H1 (cell line): ENCODE measurements around the gene BIRC2. TPM values are rescaled to one million over a fixed set of nuclear protein-coding genes. Genes with fewer than 3 reads are reported as not detected.

Experiments used
- CTCF ChIA-PET: fragments of 300-600 bp; sonication (Branson Sonifier 250); formaldehyde crosslinking; loops from one replicate; lab custom pipeline; 2021; ENCODE audit not compliant: partially characterized antibody; lab: Charles Lee
- POLR2A ChIA-PET: fragments of 300-600 bp; sonication (Branson Sonifier 250); formaldehyde crosslinking; loops from one replicate; lab custom pipeline; 2021; ENCODE audit warnings: inconsistent platforms; ENCODE audit not compliant: partially characterized antibody; lab: Charles Lee
- DNase-seq, 2 experiments: peaks; one replicate each; pipeline versions ENCODE4 v3.0.0 to v3.0.0-alpha.2; 2010 to 2022; ENCODE audit warnings: low spot score in 2 of 2, low read depth in 1 of 2, mixed read lengths in 1 of 2
- FAIRE-seq: peaks from 2 replicates; lab custom pipeline; 2011; peaks lifted over from hg19 to GRCh38; lab: Jason Lieb, UNC
- H2AFZ ChIP-seq: 2 replicates; pipeline ENCODE4 v1.8.1; 2012; ENCODE audit warnings: low read length, inconsistent platforms
- H2AK5ac ChIP-seq: 2 replicates; pipeline ENCODE4 v1.6.1; 2013; ENCODE audit warnings: low read depth, low read length
- H2BK120ac ChIP-seq: replicated peaks from 2 replicates; pipeline ENCODE3; 2013; ENCODE audit warnings: low read depth, low read length, inconsistent platforms
- H2BK12ac ChIP-seq: 2 replicates; pipeline ENCODE4 v1.6.1; 2013; ENCODE audit warnings: low read depth, low read length
- H2BK15ac ChIP-seq: 2 replicates; pipeline ENCODE4 v1.6.1; 2013; ENCODE audit warnings: low read length
- H2BK20ac ChIP-seq: 2 replicates; pipeline ENCODE4 v1.6.1; 2013; ENCODE audit warnings: low read length
- H2BK5ac ChIP-seq: 2 replicates; pipeline ENCODE4 v1.6.1; 2013; ENCODE audit warnings: low read depth, low read length
- H3K14ac ChIP-seq: 2 replicates; pipeline ENCODE4 v1.6.1; 2013; ENCODE audit warnings: inconsistent platforms; ENCODE audit not compliant: insufficient read length
- H3K18ac ChIP-seq: 2 replicates; pipeline ENCODE4 v1.6.1; 2013; ENCODE audit warnings: low read length; ENCODE audit errors: extremely low read depth
- H3K23ac ChIP-seq: 2 replicates; pipeline ENCODE4 v1.6.1; 2013; ENCODE audit warnings: inconsistent platforms; ENCODE audit not compliant: insufficient read length
- H3K23me2 ChIP-seq: 2 replicates; pipeline ENCODE4 v1.6.1; 2013; ENCODE audit warnings: low read depth, low read length
- H3K27ac ChIP-seq: 2 replicates; pipeline ENCODE4 v1.6.1; 2011; ENCODE audit warnings: low read depth, low read length, inconsistent platforms
- H3K27me3 ChIP-seq, 4 experiments: replicated peaks in 1 of 4; 1 replicate in 1 of 4; 2 replicates in 3 of 4; pipeline versions ENCODE4 v1.6.1 to v1.8.1; 2011 to 2013; ENCODE audit warnings: low read length in 3 of 4, mild to moderate bottlenecking in 3 of 4, inconsistent platforms in 2 of 4, mixed read lengths in 2 of 4, moderate library complexity in 1 of 4; ENCODE audit not compliant: control insufficient read depth in 3 of 4, insufficient read depth in 3 of 4; ENCODE audit errors: extremely low read depth in 1 of 4
- H3K36me3 ChIP-seq, 4 experiments: 2 replicates each; pipeline versions ENCODE4 v1.6.1 to v1.8.1; 2011 to 2013; ENCODE audit warnings: mild to moderate bottlenecking in 4 of 4, low read length in 3 of 4, moderate library complexity in 2 of 4, control low read depth in 1 of 4, inconsistent platforms in 1 of 4; ENCODE audit not compliant: insufficient read depth in 4 of 4, control insufficient read depth in 2 of 4
- H3K4ac ChIP-seq: replicated peaks from 2 replicates; pipeline ENCODE3; 2013; ENCODE audit warnings: low read length, low read depth, mixed read lengths, inconsistent platforms; ENCODE audit not compliant: insufficient read length
- H3K4me1 ChIP-seq, 4 experiments: replicated peaks in 1 of 4; 1 replicate in 1 of 4; 2 replicates in 3 of 4; pipeline versions ENCODE4 v1.6.1 to v1.8.1; 2011 to 2013; ENCODE audit warnings: low read length in 3 of 4, inconsistent platforms in 2 of 4, mixed read lengths in 1 of 4; ENCODE audit not compliant: insufficient read depth in 4 of 4, control insufficient read depth in 3 of 4
- H3K4me2 ChIP-seq, 2 experiments: 2 replicates each; pipeline versions ENCODE4 v1.6.1 to v1.8.1; 2011 to 2013; ENCODE audit warnings: low read depth in 2 of 2, low read length in 2 of 2, control low read depth in 1 of 2, inconsistent platforms in 1 of 2, mild to moderate bottlenecking in 1 of 2; ENCODE audit not compliant: insufficient read depth in 1 of 2
- H3K4me3 ChIP-seq, 4 experiments: fragments of 200-600, 300-600 bp in 1 of 4; sonication (generic), shearing (Covaris generic), sonication (Bioruptor Twin) in 1 of 4; 2 replicates each; pipeline versions ENCODE4 v1.5.1 to v1.8.1; 2011 to 2016; ENCODE audit warnings: low read length in 4 of 4, low read depth in 3 of 4, control low read depth in 2 of 4, inconsistent platforms in 2 of 4, mild to moderate bottlenecking in 2 of 4, mixed read lengths in 1 of 4, moderate library complexity in 1 of 4; ENCODE audit not compliant: insufficient read depth in 2 of 4; ENCODE audit errors: extremely low read depth in 1 of 4
- H3K56ac ChIP-seq: replicated peaks from 2 replicates; pipeline ENCODE3; 2013; ENCODE audit warnings: low read depth, mild to moderate bottlenecking, mixed read lengths, low read length, inconsistent platforms; ENCODE audit not compliant: insufficient read length
- H3K79me1 ChIP-seq: 2 replicates; pipeline ENCODE4 v1.6.1; 2013; ENCODE audit warnings: low read depth, low read length, control low read depth
- H3K79me2 ChIP-seq, 2 experiments: 2 replicates each; pipeline versions ENCODE4 v1.6.1 to v1.8.1; 2012 to 2013; ENCODE audit warnings: low read length in 2 of 2, mild to moderate bottlenecking in 2 of 2, inconsistent platforms in 1 of 2; ENCODE audit not compliant: insufficient read depth in 2 of 2, control insufficient read depth in 1 of 2
- H3K9ac ChIP-seq, 4 experiments: replicated peaks in 1 of 4; 1 replicate in 1 of 4; 2 replicates in 3 of 4; pipeline versions ENCODE4 v1.6.1 to v1.8.1; 2011 to 2013; ENCODE audit warnings: low read depth in 3 of 4, low read length in 3 of 4, control low read depth in 2 of 4, mild to moderate bottlenecking in 2 of 4, moderate library complexity in 2 of 4, inconsistent platforms in 1 of 4; ENCODE audit errors: extremely low read depth in 1 of 4
- H3K9me3 ChIP-seq, 2 experiments: 2 replicates each; pipeline versions ENCODE4 v1.6.1 to v1.8.1; 2012 to 2013; ENCODE audit warnings: mild to moderate bottlenecking in 2 of 2, moderate library complexity in 2 of 2, control low read depth in 1 of 2, inconsistent platforms in 1 of 2, low read depth in 1 of 2, low read length in 1 of 2, mixed read lengths in 1 of 2; ENCODE audit not compliant: insufficient read depth in 2 of 2
- H4K20me1 ChIP-seq, 2 experiments: replicated peaks in 1 of 2; 2 replicates each; pipeline versions ENCODE3 to v1.8.1; 2011 to 2013; ENCODE audit warnings: inconsistent platforms in 2 of 2, low read length in 2 of 2, mild to moderate bottlenecking in 1 of 2; ENCODE audit not compliant: insufficient read depth in 2 of 2, control insufficient read depth in 1 of 2
- H4K5ac ChIP-seq: 2 replicates; pipeline ENCODE4 v1.6.1; 2013; ENCODE audit warnings: low read length, low read depth, mixed read lengths, inconsistent platforms; ENCODE audit not compliant: insufficient read length
- H4K8ac ChIP-seq: 2 replicates; pipeline ENCODE4 v1.8.0; 2013; ENCODE audit warnings: mild to moderate bottlenecking, moderate library complexity, low read length, inconsistent platforms; ENCODE audit not compliant: insufficient read depth; ENCODE audit errors: extremely low read depth
- H4K91ac ChIP-seq: replicated peaks from 2 replicates; pipeline ENCODE3; 2013; ENCODE audit warnings: low read length, mixed read lengths, inconsistent platforms; ENCODE audit not compliant: insufficient read length
- ATF3 ChIP-seq: IDR thresholded peaks from 2 replicates; pipeline ENCODE4 v1.6.1; 2011; ENCODE audit warnings: low read depth, mild to moderate bottlenecking, low read length; ENCODE audit not compliant: insufficient read depth
- BRCA1 ChIP-seq: IDR thresholded peaks from 2 replicates; pipeline ENCODE4 v1.6.1; 2012; ENCODE audit warnings: low read depth, low read length, improper control_type of control experiment
- CBX5 ChIP-seq: fragments of 300-800, 300-1000 bp; sonication (generic); IDR thresholded peaks from 2 replicates; pipeline ENCODE4 v1.7.1; 2016; ENCODE audit warnings: antibody characterized with exemption, low read length, low read depth
- CBX8 ChIP-seq: fragments of 300-800, 300-1000 bp; sonication (generic); IDR thresholded peaks from 2 replicates; pipeline ENCODE4 v1.7.1; 2016; ENCODE audit warnings: low read depth, low read length, borderline replicate concordance
- CTBP2 ChIP-seq: IDR thresholded peaks from 2 replicates; pipeline ENCODE4 v1.7.0; 2011; ENCODE audit warnings: borderline replicate concordance, mild to moderate bottlenecking, moderate library complexity, mixed read lengths, low read length; ENCODE audit not compliant: insufficient read depth, insufficient read length
- EGR1 ChIP-seq: IDR thresholded peaks from 2 replicates; pipeline ENCODE4 v1.6.1; 2011; ENCODE audit warnings: low read depth, low read length, borderline replicate concordance
- KDM4A ChIP-seq: IDR thresholded peaks from one replicate; pipeline ENCODE4 v1.7.1; 2012; ENCODE audit warnings: low read depth, mild to moderate bottlenecking, moderate library complexity, low read length, inconsistent platforms; ENCODE audit not compliant: severe bottlenecking
- MAFK ChIP-seq: IDR thresholded peaks from 2 replicates; pipeline ENCODE4 v1.6.1; 2012; ENCODE audit warnings: low read depth, mild to moderate bottlenecking, improper control_type of control experiment, low read length
- MAX ChIP-seq: IDR thresholded peaks from 2 replicates; pipeline ENCODE4 v1.6.1; 2012; ENCODE audit warnings: inconsistent platforms
- SAP30 ChIP-seq: fragments of 300-600 bp; sonication (generic); IDR thresholded peaks from 2 replicates; pipeline ENCODE4 v1.7.1; 2012; ENCODE audit warnings: low read length, moderate library complexity, mild to moderate bottlenecking, inconsistent platforms; ENCODE audit not compliant: insufficient read depth, insufficient replicate concordance
- SIRT6 ChIP-seq: IDR thresholded peaks from one replicate; pipeline ENCODE4 v1.7.1; 2012; ENCODE audit warnings: low read length, inconsistent platforms
- TEAD4 ChIP-seq: IDR thresholded peaks from 2 replicates; pipeline ENCODE4 v1.6.1; 2012; ENCODE audit warnings: low read depth, low read length, inconsistent platforms, mixed read lengths
- ZNF274 ChIP-seq: IDR thresholded peaks from 2 replicates; pipeline ENCODE4 v1.7.0; 2012; ENCODE audit warnings: low read length, borderline replicate concordance; ENCODE audit errors: extremely low read depth
- WGBS, 2 experiments: shearing (Covaris generic) in 1 of 2; methylation state at CpG; one replicate each; pipeline versions ENCODE4 v1.1.6 to v1.1.7; 2013 to 2015; ENCODE audit warnings: low lambda C conversion rate in 2 of 2, mixed read lengths in 2 of 2, inconsistent platforms in 1 of 2, low coverage in 1 of 2, missing lambda C conversion rate in 1 of 2; ENCODE audit not compliant: insufficient replicate concordance in 2 of 2, insufficient coverage in 1 of 2, insufficient read length in 1 of 2; ENCODE audit errors: extremely low coverage in 1 of 2, missing lambda C conversion rate in 1 of 2; 5-methylcytosine and 5-hydroxymethylcytosine counted together
- polyA plus RNA-seq, 7 experiments: library from polyadenylated mRNA; depleted of rRNA in 3 of 7; stranded (reverse) in 5 of 7; unstranded in 2 of 7; fragments of >200 nt in 5 of 7; fragments of 200-250 nt in 2 of 7; gene quantifications; 1 replicate in 5 of 7; 2 replicates in 1 of 7; 4 replicates in 1 of 7; pipeline versions ENCODE4 v1.2.1 to v1.2.3, GENCODE V29; 2011 to 2013; ENCODE audit warnings: missing spikeins in 2 of 7, mixed read lengths in 2 of 7
- total RNA-seq: library from RNA; stranded (reverse); fragmentation: NEBNext Ultra II Directional; extraction: Animal tissue kit (Norgen Biotek cat#: 25700); gene quantifications from 2 replicates; pipeline ENCODE4 v1.2.1, GENCODE V29; 2021

The BIRC2 gene
- total and polyA plus RNA-seq, 2 of the 8 experiments (the other 6 are each of a cell fraction or from before 2014, with no cell fraction given) = 18.4 to 24.7 TPM

DNA sequence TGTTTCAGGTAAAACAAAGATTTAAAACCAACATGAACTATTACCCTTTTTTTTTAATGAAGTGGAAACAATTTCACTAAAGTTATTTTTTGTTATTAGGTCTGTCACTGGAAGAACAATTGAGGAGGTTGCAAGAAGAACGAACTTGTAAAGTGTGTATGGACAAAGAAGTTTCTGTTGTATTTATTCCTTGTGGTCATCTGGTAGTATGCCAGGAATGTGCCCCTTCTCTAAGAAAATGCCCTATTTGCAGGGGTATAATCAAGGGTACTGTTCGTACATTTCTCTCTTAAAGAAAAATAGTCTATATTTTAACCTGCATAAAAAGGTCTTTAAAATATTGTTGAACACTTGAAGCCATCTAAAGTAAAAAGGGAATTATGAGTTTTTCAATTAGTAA lies 30.9 kb downstream of the BIRC2 start:
- no peak overlapping the region for H3K4me2 ChIP-seq
- FAIRE-seq = no peak
- no peak overlapping the region for H2AK5ac ChIP-seq
- H3K9me3 ChIP-seq = no peaks in the 10 kb centered on the region
- H2BK12ac ChIP-seq = no peak overlapping the region
- 0 out of 2 replicates have a peak, but pooled peaks cover 2% of the 10 kb centered on the region for H3K23me2 ChIP-seq
- no peaks in the 10 kb centered on the region for H3K79me1 ChIP-seq
- ChIA-PET POLR2A (no interaction called here), CTCF (interaction anchor here (2.4 kb wide), 1 partner anchor 12 kb away, joined by 14 read pairs; no protein-coding TSS in a partner anchor)
- H3K56ac ChIP-seq = no peak overlapping the region
- no peak overlapping the region for H2BK20ac ChIP-seq
- DNase-seq = no peak
- peaks cover 0 to 16% (median 4%) of the 10 kb centered on the region in 4 experiments; a peak in 3 of 8 replicates for H3K36me3 ChIP-seq
- H3K4me3 ChIP-seq = no peak overlapping the region
- H3K14ac ChIP-seq = no peak overlapping the region
- no peak overlapping the region for H2BK5ac ChIP-seq
- no peaks in the 10 kb centered on the region for H3K27me3 ChIP-seq
- H3K23ac ChIP-seq = no peak overlapping the region
- H3K9ac ChIP-seq = no peak overlapping the region
- H4K91ac ChIP-seq = no peak overlapping the region
- peaks cover 0 to 1% of the 10 kb centered on the region in 2 experiments for H4K20me1 ChIP-seq
- H2BK15ac ChIP-seq = no peak overlapping the region
- no peak overlapping the region for H2AFZ ChIP-seq
- H3K4me1 ChIP-seq = peaks cover 0 to 5% (median 3%) of the 10 kb centered on the region in 4 experiments; a peak in 5 of 7 replicates
- no peak overlapping the region for H2BK120ac ChIP-seq
- no peak overlapping the region for H3K27ac ChIP-seq
- H3K18ac ChIP-seq = no peak overlapping the region
- H4K8ac ChIP-seq = no peak overlapping the region
- no peak overlapping the region for H4K5ac ChIP-seq
- peaks cover 0 to 10% of the 10 kb centered on the region in 2 experiments; a peak in 1 of 4 replicates for H3K79me2 ChIP-seq
- H3K4ac ChIP-seq = no peak overlapping the region
- WGBS, 2 experiments = 87% methylated on average over 2 of the region's 2 CpGs; no CpG with 5 or more reads in 1 of the 2 experiments
- TF ChIP-seq BRCA1 (no peak), MAX (no peak), TEAD4 (no peak), SAP30 (no peak), MAFK (no peak), CBX8 (no peak), EGR1 (no peak), CTBP2 (no peak), ATF3 (no peak), SIRT6 (no peak), KDM4A (no peak), ZNF274 (no peak), CBX5 (no peak)
